OCI-LY7 (cell line): ENCODE data around the gene KLHDC9. TPM values are rescaled to one million over a fixed set of nuclear protein-coding genes. Genes with fewer than 3 reads are reported as not detected.

ENCODE experiments used
- BruUV-seq: library from RNA; stranded (reverse); fragments of 400-500 nt; replicated peaks from 2 replicates; lab custom pipeline; 2021; lab: Mats Ljungman, UMichigan
- CTCF ChIA-PET: fragments of 300-600 bp; sonication (Branson Sonifier 250); formaldehyde crosslinking; loops from one replicate; lab custom pipeline; 2022; ENCODE audit warnings: antibody characterized with exemption; ENCODE audit not compliant: unreplicated experiment; lab: Charles Lee
- POLR2A ChIA-PET: fragments of 300-600 bp; sonication (Branson Sonifier 250); formaldehyde crosslinking; loops from one replicate; lab custom pipeline; 2022; ENCODE audit warnings: antibody characterized with exemption; lab: Charles Lee
- DNase-seq: peaks from one replicate; pipeline ENCODE4 v3.0.0-alpha.2; 2015; ENCODE audit warnings: low spot score
- H2AFZ ChIP-seq: fragments of 200-600 bp; sonication (generic), shearing (Covaris generic); 2 replicates; pipeline ENCODE4 v1.6.1; 2014; ENCODE audit warnings: mild to moderate bottlenecking, antibody characterized with exemption, low read length, moderate library complexity
- H3K27ac ChIP-seq: fragments of 200-600 bp; sonication (generic); 2 replicates; pipeline ENCODE4 v1.5.1; 2014; ENCODE audit warnings: mixed run types, low read depth, mild to moderate bottlenecking, moderate library complexity, low read length, inconsistent platforms; ENCODE audit not compliant: poor library complexity, severe bottlenecking
- H3K36me3 ChIP-seq: fragments of 200-600 bp; sonication (generic); 2 replicates; pipeline ENCODE4 v1.6.1; 2014; ENCODE audit warnings: mild to moderate bottlenecking, antibody characterized with exemption, low read length, moderate library complexity, mixed read lengths; ENCODE audit not compliant: insufficient read depth
- H3K4me1 ChIP-seq: fragments of 200-600 bp; sonication (generic); 2 replicates; pipeline ENCODE4 v1.5.1; 2014; ENCODE audit warnings: mild to moderate bottlenecking, low read length; ENCODE audit not compliant: insufficient read depth, poor library complexity, severe bottlenecking
- H3K4me2 ChIP-seq: fragments of 200-600 bp; sonication (generic); 2 replicates; pipeline ENCODE4 v1.6.1; 2014; ENCODE audit warnings: mild to moderate bottlenecking, low read length
- H3K4me3 ChIP-seq: fragments of 200-600 bp; sonication (generic); 2 replicates; pipeline ENCODE4 v1.5.1; 2014; ENCODE audit warnings: mild to moderate bottlenecking, low read depth, low read length; ENCODE audit not compliant: poor library complexity, severe bottlenecking
- H3K79me2 ChIP-seq: fragments of 200-600 bp; sonication (generic); 2 replicates; pipeline ENCODE4 v1.6.1; 2016; ENCODE audit warnings: low read depth, mild to moderate bottlenecking, low read length, moderate library complexity, mixed read lengths; ENCODE audit not compliant: insufficient read depth
- H3K9me2 ChIP-seq: fragments of 200-600 bp; sonication (generic); 2 replicates; pipeline ENCODE4 v1.6.1; 2016; ENCODE audit warnings: mild to moderate bottlenecking, low read length, mixed read lengths; ENCODE audit not compliant: insufficient read depth
- H3K9me3 ChIP-seq: fragments of 200-600 bp; sonication (generic); 2 replicates; pipeline ENCODE4 v1.6.1; 2014; ENCODE audit warnings: mild to moderate bottlenecking, mixed run types, low read length, mixed read lengths
- H4K20me1 ChIP-seq: fragments of 200-600 bp; sonication (generic); 2 replicates; pipeline ENCODE4 v1.6.1; 2014; ENCODE audit warnings: mild to moderate bottlenecking, antibody characterized with exemption, low read length, moderate library complexity, mixed read lengths; ENCODE audit not compliant: insufficient read depth
- EZH2phosphoT487 ChIP-seq: fragments of 200-600 bp; sonication (generic); IDR thresholded peaks from 2 replicates; pipeline ENCODE4 v1.6.1; 2018; ENCODE audit warnings: low read depth, borderline replicate concordance, mild to moderate bottlenecking, mixed run types, antibody characterized with exemption, low read length, moderate library complexity, mixed read lengths
- intact Hi-C: fragments of 100-400 bp; cut with micrococcal nuclease; formaldehyde crosslinking; loops from one replicate; pipeline ENCODE4 v1.10.0; 2022; ENCODE audit not compliant: unreplicated experiment
- total RNA-seq, 2 experiments: library from RNA; depleted of rRNA in 1 of 2; stranded (reverse); fragments of >200 nt in 1 of 2; shearing (Covaris generic) in 1 of 2; gene quantifications; 2 replicates each; pipeline ENCODE4 v1.2.3, GENCODE V29; 2014 to 2022
- TF ChIP-seq, protein P1 (sequence below): fragments of 200-600 bp; sonication (generic); conservative IDR thresholded peaks from 2 replicates; pipeline ENCODE4 v1.5.1; 2014; ENCODE audit warnings: mild to moderate bottlenecking, antibody characterized with exemption, low read length, moderate library complexity, mixed read lengths

Gene KLHDC9
- total RNA-seq, 2 experiments from 2014 or later = 0.95 to 1.3 TPM

DNA sequence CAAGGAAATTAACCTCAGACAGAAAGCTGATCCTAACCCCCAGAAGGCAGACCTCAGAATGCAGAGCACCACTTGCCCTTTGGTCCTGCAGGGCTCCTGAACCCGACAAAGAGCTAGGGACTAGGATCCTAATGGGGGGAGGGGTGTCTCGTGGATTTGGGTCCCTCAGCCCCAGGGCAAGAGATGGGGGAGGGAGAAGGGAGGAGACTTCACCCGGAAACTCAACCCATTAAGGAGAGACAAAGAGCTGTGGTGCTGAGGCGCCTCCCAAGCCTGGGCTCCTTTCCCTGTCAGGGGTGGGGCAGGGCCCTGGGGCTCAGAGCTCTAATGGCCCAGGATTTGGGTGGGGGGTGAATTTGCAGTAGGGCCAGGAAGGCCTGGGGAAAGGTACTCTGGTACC, 11.7 kb upstream of the KLHDC9 start:
- H3K4me1 ChIP-seq = no peaks in the 10 kb centered on the region
- H3K9me3 ChIP-seq = no peaks in the 10 kb centered on the region
- DNase-seq = no peak
- no peaks in the 10 kb centered on the region for H3K36me3 ChIP-seq
- H3K4me2 ChIP-seq = no peak overlapping the region
- no peak for TF ChIP-seq EZH2phosphoT487
- TF ChIP-seq, protein P1, sequence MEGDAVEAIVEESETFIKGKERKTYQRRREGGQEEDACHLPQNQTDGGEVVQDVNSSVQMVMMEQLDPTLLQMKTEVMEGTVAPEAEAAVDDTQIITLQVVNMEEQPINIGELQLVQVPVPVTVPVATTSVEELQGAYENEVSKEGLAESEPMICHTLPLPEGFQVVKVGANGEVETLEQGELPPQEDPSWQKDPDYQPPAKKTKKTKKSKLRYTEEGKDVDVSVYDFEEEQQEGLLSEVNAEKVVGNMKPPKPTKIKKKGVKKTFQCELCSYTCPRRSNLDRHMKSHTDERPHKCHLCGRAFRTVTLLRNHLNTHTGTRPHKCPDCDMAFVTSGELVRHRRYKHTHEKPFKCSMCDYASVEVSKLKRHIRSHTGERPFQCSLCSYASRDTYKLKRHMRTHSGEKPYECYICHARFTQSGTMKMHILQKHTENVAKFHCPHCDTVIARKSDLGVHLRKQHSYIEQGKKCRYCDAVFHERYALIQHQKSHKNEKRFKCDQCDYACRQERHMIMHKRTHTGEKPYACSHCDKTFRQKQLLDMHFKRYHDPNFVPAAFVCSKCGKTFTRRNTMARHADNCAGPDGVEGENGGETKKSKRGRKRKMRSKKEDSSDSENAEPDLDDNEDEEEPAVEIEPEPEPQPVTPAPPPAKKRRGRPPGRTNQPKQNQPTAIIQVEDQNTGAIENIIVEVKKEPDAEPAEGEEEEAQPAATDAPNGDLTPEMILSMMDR = no peak
- no peaks in the 10 kb centered on the region for H4K20me1 ChIP-seq
- no peak overlapping the region for H2AFZ ChIP-seq
- POLR2A ChIA-PET = interaction anchor here (0.9 to 2.0 kb wide), 2 partner anchors 16 to 134 kb away, joined by 3 to 9 read pairs; partner anchors contain the start of gene ARHGAP30
- no peaks in the 10 kb centered on the region for H3K9me2 ChIP-seq
- no peak overlapping the region for H3K27ac ChIP-seq
- H3K79me2 ChIP-seq = no peaks in the 10 kb centered on the region
- CTCF ChIA-PET = no interaction called here
- no TSS peak for BruUV-seq
- H3K4me3 ChIP-seq = no peak overlapping the region
- intact Hi-C loops = no loop called here

DNA sequence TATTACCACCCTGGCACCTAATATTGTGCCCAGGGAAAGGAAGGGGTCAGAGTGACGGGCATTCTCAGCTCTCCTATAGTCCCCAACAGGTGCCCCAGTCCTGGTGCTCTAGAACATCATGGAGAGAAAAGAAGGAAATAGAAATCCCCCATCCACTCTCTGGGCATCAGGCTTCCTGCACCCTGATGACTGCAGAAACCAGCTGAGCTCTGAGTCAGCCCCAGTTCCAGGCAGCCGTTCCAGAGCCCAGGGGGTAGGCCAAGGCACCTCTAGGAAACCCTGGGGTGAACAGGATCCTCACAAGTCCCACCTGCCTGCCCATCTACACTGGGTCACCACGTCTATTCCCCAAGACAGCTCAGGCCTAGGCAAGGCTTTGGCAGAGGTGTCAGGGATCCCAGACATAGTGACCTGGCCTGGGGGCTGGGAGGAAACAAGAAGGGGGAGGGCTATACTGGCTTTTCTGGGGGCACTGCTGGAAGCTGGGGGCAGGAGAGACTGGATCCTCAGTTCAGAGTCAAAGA, 9.5 kb upstream of the KLHDC9 start:
- Histone ChIP-seq H3K27ac (no peak overlapping the region), H3K4me3 (no peak overlapping the region), H3K4me2 (no peak overlapping the region), H3K9me3 (no peaks in the 10 kb centered on the region), H4K20me1 (no peaks in the 10 kb centered on the region), H2AFZ (no peak overlapping the region), H3K79me2 (no peaks in the 10 kb centered on the region), H3K9me2 (no peaks in the 10 kb centered on the region), H3K4me1 (no peaks in the 10 kb centered on the region), H3K36me3 (no peaks in the 10 kb centered on the region)
- CTCF ChIA-PET = no interaction called here
- POLR2A ChIA-PET = interaction anchor here (0.6 kb wide), 1 partner anchor 52 kb away, joined by 3 read pairs; no protein-coding TSS in a partner anchor
- BruUV-seq = no TSS peak
- no peak for DNase-seq
- TF ChIP-seq, protein P1 = no peak
- no peak for TF ChIP-seq EZH2phosphoT487
- intact Hi-C loops = no loop called here

DNA sequence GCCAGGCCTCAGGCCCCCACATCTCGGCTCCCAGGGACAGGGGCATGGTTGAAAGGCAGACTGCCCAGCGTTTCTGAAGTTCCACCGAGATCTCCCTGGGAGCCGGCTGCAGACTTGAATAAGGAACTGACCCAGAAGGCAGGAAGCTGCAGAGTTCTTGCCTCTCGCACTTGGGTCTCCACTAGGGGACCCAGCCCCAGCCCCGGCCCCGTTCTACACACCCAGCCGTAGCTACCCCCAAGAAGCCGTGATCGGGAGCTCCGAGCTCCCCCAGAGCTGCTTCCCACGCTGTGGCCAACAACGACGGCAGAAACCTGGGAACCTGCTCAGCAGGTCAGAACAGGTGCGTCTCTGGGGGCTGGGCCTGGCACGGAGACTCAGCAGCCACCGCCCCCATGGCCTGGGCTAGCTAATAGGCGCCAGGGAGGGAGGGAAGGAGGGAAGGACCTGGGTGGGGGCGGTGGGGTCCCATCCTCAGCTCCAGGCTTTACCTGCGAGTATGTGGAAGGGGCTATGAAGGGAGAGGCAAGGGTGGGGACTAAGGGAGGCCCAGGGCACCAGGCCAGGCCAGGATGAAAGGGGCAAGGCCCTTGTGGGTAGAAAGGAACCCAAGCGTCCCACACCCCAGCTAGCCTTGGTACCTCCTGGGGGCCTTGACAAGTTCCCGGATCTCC, 8.8 kb upstream of the KLHDC9 start, which contains the start of gene NECTIN4:
TSS of gene NECTIN4 (minus strand) at position 308 of the 674 bp plus-strand sequence. CDS start at position 46, 262 bp downstream.
- no peaks in the 10 kb centered on the region for H3K9me3 ChIP-seq
- H3K4me1 ChIP-seq = no peaks in the 10 kb centered on the region
- no peak within 1 kb of the TSS for H2AFZ ChIP-seq
- no peak within 1 kb of the TSS for H3K27ac ChIP-seq
- no peaks in the 10 kb centered on the region for H4K20me1 ChIP-seq
- no peaks in the 10 kb centered on the region for H3K36me3 ChIP-seq
- no peak within 1 kb of the TSS for H3K4me2 ChIP-seq
- no peak within 1 kb of the TSS for H3K4me3 ChIP-seq
- POLR2A ChIA-PET = interaction anchor here (0.6 kb wide), 1 partner anchor 51 kb away, joined by 3 read pairs; no protein-coding TSS in a partner anchor
- CTCF ChIA-PET = no interaction called here
- no peaks in the 10 kb centered on the region for H3K79me2 ChIP-seq
- no peaks in the 10 kb centered on the region for H3K9me2 ChIP-seq
- no peak for DNase-seq
- TF ChIP-seq, protein P1 = no peak
- intact Hi-C loops = no loop called here
- BruUV-seq = no TSS peak
